Middle frontal gyrus (tissue), 1 donor: Measurements from ENCODE around the gene NHERF1.

Experiments
- DNase-seq: peaks from one replicate; pipeline ENCODE4 v3.0.0-alpha.2; 2015; ENCODE audit warnings: low spot score; ENCODE audit errors: extremely low spot score

The NHERF1 gene

GRCh38 chr17:74807925-74808324 is 59.5 kb downstream of the NHERF1 start:
- no peak for DNase-seq

DNA sequence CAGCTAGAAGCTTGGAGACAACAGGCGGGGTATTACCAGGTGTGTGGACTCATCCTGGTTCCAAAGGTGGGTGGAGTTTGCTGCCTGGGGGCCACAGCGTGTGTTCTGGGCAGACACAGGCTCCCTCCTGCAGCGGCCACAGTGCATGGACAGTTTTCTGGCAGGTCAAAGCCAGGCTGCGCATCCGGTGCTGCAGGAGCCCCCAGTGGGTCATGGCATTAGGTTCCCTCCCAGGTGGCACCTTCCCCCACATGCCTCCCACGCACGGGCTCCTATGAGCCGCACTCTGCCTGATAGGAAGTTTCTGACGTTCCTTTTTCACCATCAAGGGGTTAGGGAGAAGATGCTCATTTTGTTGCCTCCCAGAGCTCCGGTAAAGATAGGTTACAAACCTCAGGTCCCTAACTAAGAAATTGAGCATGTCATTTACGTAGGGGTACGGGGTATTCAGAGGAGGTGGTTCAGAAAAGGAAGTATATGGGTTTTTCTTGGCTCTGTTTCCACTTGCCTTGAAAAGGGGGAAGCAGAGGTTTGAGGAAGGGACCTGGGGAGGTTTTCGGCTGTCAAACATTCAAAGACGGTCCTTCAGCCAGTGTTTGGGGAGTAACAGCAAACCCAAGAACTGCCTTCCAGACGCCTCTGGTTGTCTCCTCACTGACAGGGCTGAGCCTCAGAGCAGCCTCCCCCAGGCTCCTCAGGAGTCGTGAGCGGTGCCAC is 60.4 kb downstream of the NHERF1 start:
- no peak for DNase-seq

DNA sequence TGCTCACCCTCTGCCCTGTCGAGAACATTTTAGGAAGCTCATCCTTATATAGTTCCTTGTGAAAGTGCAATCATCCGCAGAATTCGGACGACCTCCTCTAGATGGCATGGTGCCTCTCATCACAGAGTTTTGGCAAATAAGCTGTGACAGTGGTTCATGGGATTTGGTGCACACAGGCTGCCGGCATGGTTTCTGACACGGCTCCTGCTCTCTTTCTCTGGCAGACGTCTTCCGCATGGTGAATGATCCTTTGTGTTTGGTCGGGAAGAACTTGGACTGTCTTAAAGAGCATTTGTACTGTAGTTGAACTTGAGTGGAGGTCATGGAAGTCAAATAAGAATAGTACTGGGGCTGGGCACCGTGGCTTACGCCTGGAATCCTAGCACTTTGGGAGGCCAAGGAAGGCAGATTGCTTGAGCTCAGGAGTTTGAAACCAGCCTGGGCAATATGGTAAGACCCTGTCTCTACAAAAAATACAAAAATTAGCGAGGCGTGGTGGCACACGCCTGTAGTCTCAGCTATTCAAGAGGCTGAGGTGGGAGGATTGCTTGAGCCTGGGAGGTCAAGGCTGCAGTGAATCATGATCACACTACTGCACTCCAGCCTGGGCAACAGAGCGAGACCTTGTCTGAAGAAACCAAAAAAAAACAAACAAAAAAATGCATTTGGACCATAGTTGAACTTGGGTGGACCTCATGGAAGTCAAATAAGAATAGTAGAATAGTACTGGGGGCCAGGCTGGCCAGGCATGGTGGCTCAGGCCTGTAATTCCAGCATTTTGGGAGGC is 62.5 kb downstream of the NHERF1 start:
- DNase-seq = peak; percentile 16

DNA sequence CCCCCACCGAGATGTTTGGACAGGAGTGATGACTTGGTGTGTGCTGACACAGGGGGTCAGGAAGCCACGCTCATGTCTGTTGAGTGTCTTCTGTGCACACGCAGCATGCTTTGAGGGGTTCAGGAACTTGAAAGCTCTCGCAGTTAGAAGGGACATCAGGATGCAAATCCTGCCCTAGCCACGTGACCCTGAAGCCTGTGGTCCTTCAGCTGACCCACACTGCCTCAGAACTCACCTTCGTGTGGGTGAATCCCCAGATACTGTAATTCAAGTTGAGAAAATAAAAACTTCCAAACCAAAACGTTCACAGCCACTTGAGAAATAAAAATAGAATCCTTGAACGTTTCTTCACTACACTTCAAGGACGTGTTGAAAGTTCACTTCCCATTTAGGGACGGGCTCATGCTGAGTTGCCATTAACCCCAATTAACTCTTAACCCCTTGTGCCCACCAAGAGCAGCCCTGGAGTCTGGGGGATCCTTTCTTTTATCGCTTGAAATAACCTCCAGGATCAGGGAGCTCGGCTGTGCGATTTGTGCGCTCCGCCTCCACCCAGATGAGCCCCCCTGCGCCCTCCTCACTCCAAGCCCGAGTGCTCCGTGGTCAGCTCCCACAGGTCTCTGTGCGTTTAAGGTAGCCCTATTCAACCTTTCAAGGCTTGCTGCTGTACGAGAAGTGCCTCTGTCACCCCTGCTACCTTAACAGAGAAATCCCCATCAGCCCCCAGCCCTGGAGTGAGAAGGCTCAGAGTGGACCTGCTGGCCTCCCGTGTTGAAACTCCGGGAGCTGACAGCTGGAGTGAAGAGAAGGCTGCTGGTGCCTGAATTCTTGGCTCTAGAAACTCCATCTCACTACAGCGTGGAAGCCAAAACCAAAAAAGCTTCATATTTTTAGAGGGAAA is 63.9 kb downstream of the NHERF1 start:
- DNase-seq = no peak

DNA sequence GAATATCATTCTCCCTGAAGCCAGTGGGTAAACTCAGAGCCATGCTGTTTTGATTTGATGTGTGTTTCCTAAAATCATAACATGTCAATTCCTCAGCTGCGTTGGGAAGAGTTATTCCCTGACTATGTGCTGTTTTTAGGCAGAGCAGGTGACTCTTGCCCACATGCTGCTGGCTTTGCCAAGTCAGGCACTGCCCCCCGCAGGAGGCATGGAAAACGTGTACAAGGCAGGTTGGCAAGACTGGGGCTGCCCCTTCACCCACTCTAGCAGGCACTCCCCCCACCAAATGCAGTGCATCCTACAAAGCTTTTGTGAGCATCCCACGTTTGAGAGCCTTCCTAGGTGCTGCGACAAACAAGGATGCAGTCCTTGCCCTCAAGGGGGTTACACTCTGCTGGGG is 66.0 kb downstream of the NHERF1 start:
- DNase-seq = no peak

GRCh38 chr17:74815067-74815466 is 66.6 kb downstream of the NHERF1 start:
- no peak for DNase-seq

DNA sequence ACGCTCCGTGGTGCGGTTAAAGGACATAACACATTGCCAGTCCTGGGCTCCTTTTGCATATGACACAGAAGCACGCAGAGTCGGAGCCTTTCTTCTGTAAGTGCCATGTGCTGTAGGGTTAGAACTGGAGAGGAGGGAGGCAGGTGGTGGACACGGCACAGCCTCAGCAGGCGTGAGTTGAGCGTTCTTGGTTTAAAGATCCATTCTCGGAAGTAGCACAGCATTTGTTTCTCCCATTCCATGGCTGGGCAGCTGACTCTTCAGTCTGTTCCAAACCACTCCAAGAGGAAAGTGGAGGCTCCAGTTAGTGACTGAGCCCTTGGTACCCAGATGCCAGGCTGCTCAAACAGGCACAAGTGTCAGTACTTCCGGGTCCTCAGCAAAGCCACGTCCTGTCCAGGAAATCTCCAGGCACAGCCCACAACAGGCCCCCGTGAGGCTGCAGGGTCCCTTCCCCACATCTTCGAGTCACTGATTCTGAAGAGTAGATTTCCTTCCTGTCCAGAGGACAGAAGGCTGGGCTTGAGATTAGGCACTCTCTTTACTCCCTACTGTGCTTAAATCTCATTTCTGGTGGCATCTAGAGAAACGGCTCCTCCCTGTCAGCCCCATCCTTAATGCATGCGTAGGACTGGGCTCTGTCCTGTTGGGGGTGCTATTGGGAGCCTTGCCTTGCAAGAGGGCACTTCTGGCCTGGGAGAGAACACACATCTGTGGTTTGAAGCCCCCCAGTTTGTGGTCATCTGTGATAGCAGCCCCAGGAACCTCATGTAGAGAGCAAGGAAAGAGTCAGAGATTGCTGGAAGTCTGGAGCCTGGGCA is 67.3 kb downstream of the NHERF1 start:
- no peak for DNase-seq

GRCh38 chr17:74816905-74817620 is 68.6 kb downstream of the NHERF1 start:
- DNase-seq = no peak

DNA sequence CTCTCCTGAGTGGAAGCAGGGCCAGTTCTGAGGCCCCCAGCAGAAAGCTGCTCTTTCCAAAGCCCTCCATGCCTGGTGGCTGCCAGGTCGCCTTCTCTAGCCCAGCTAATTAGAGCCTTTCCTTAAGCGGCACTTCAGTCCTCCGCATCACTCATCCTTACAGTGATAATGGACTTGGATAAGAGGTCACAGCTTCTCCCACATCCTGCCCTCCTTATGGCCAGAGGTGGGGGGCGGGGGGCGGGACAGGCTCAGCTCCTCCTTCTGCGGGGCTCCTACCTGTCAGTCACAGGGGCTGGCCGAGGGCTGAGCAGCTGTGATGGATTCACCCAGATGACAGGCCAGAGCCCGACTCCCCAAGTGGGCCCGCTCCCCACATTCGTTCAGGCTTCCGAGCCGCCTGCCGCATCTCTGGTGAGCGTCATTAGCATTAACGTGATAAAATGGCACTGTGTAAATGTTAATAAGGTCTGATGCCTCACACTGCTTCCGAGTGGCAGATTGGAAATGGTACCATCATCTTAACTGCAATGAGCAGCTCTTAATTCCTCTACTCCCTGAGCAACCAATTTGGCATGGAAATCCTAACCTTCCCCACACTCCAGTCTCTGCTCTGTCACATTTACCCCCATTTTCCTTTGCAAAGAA is 70.0 kb downstream of the NHERF1 start:
- DNase-seq = no peak
